ENCODE measurements around the gene DRD1.
"Not testable (repeated sequence)": the region's sequence is repeated elsewhere in the genome, so short reads cannot be mapped to it uniquely, and the experiment has no call there.

DRD1 gene

DNA sequence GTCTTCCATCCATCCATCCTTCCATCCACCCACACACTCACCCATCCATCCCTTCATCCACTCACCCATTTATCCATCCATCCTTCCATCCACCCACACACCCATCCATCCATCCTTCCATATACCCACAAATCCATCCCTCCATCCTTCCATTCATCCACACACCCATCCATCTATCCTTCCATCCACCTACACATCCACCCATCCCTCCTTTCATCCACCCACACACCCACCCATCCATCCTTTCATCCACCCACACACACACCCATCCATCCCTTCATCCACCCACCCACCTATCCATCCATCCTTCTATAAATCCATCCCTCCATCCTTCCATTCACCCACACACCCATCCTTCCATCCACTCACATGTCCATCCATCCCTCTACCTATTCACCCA, 23.6 kb downstream of the DRD1 start:
- DNase-seq: no peak

DNA sequence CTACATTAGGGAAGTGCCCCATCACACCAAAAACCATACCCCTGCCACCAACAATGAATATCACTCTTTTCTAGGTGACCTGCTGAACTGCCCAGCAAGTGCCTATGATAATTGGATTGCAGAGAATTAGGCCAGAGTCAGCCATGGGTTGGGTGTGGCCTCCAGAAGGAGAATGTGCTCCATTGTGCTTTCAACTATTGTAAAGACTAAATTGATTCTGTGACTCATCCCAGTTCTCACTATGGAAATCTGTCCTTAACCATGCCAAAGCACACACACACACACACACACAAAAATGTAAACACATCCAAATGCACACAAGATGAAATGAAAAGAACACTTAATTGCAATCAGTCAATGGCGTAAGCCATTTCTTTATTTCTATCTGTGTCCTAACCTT, 25.7 kb downstream of the DRD1 start:
- DNase-seq: no peak

DNA sequence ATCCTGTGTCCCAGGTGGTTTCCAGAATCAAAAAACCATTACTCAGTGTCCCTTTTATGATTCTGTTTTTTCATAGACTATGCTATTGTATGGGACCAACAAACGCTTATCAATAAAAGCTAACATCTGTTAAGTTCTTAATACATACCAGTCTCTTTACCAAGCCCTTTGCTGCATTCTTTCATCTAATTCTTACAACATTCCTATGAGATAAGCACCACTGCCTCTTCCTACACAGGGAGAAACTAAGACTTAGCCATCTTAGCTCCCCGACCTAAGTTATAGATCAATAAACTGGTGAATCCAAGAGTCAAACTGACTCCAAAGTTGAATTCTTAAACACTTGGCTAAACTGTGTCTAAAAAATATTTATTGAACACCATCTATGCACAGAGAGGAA, 26.6 kb downstream of the DRD1 start:
- DNase-seq: no peak

DNA sequence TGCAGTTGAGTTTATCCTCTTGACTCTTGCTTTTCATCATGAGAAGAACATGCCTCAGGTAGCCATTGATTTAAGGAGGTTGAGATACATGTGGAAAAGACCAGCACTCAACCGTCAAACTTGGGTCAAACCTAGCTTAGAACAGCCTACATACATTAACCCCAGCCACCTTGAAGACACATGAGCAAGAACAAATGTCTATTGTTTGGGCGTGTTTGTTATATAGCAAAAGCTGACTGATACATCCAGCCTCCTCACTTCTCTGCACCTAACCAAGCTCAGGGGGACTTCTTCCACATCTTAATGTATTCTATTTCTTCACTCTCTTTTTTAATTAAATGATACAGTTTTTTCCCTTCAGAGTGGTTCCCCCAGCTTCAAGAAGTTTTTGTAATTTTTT, 28.7 kb downstream of the DRD1 start:
- DNase-seq: no peak

DNA sequence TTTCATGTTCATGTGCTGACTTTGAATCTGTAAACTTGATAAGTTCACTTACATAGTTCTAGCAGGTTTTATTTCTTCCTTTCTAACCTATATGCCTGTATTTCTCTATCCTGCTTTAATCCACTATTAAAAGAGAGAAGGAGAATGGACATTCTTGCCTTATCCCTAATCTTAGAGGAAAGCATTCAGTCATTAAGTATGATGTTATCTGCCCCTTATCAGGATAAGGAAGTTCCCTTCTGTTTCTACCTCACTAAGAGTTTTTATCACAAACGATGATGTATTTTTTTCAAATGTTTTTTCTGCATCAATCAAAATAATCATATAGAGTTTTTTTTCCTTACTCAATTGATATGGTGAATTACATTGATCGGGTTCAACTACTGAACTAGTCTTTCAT, 33.1 kb downstream of the DRD1 start:
- DNase-seq: no peak

DNA sequence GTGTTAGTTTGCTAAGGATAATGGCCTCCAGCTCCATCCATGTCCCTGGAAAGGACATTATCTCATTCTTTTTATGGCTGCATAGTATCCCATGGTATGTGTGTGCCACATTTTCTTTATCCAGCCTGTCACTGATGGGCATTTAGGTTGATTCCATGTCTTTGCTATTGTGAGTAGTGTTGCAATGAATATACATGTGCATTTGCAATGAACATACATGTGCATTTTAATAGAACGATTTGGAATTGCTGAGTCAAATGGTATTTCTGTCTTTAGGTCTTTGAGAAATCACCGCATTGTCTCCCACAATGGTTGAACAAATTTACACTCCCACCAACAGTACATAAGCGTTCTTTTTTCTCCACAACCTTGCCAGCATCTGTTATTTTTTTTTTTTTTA, 37.7 kb downstream of the DRD1 start:
- no peak for DNase-seq

DNA sequence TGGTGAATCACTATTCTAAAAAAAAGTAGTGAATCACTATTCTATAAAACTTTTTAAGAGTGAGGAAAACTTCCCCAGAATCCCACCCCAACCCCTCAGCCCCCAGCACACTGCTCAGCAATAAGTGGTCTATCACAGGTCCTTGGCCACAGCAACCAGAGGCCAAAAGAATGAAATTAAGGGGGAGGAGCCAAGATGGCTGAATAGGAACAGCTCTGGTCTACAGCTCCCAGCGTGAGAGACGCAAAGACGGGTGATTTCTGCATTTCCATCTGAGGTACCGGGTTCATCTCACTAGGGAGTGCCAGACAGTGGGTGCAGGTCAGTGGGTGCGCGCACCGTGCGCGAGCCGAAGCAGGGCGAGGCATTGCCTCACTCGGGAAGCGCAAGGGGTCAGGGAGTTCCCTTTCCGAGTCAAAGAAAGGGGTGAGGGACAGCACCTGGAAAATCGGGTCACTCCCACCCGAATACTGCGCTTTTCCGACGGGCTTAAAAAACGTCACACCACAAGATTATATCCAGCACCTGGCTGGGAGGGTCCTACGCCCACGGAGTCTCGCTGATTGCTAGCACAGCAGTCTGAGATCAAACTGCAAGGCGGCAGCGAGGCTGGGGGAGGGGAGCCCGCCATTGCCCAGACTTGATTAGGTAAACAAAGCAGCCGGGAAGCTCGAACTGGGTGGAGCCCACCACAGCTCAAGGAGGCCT, 46.2 kb downstream of the DRD1 start:
- not testable (repeated sequence) for DNase-seq

DNA sequence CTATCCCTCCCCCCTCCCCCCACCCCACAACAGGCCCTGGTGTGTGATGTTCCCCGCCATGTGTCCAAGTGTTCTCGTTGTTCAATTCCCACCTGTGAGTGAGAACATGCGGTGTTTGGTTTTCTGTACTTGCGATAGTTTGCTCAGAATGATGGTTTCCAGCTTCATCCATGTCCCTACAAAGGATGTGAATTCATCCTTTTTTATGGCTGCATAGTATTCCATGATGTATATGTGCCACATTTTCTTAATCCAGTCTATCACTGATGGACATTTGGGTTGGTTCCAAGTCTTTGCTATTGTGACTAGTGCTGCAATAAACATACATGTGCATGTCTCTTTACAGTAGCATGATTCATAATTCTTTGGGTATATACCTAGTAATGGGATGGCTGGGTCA, 48.6 kb downstream of the DRD1 start:
- not testable (repeated sequence) for DNase-seq

DNA sequence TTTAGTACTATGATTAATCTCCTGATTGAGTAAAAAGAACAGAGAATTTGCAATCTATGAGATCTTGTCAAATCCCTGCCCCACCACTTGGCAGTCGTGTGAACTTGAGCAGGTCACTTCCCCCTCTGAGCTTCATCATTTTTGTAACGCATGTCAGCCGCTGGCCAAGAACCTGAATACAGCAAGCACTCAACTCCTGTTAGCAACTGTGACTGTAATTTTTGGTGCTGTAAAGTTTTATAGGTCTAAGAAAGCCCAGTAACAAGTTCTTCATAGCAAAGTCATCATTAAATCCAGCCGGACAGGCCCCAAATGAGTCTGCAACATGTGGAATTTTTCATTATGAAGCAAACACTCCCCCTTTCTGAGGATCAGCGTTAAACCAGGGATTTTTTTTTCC, 49.4 kb downstream of the DRD1 start:
- no peak for DNase-seq

DNA sequence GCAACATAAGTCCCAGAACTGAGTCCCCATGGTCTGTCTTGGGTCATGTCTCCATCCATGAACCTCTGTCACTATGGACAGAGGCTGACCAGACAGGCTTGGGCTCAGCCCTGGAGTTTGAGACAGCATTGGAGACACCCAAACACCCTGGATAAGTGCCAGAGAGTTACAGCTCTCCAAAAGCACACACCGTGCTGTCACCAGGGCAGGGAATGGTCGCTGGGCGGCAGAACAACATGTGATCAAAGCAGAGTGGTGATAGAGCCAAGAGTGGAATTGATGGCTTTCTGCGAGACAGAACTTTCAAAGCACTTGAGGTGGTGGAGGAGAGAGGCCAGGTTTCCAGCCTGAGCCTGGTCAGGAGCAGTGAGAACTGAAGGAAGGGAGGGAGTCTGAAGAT, 50.1 kb downstream of the DRD1 start:
- no peak for DNase-seq

DNA sequence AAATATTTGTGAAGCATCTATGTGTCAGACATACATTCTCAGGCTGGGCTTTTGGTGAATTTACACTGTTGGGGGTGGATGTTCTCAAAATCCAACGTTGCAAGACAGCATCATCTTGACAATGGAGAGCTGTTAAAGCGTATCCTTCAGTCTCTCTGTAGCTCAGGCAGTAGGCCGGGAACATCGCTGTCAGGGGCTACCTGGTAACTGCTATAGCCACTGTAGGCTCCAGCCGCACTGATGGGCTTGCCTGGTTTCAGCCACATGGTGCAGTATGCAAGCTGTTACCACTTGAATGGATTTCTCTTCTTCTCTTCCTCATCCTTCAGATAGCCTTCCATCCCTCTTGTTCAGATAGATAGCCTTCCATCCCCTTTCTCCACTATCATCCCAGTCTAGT, 51.7 kb downstream of the DRD1 start:
- no peak for DNase-seq

DNA sequence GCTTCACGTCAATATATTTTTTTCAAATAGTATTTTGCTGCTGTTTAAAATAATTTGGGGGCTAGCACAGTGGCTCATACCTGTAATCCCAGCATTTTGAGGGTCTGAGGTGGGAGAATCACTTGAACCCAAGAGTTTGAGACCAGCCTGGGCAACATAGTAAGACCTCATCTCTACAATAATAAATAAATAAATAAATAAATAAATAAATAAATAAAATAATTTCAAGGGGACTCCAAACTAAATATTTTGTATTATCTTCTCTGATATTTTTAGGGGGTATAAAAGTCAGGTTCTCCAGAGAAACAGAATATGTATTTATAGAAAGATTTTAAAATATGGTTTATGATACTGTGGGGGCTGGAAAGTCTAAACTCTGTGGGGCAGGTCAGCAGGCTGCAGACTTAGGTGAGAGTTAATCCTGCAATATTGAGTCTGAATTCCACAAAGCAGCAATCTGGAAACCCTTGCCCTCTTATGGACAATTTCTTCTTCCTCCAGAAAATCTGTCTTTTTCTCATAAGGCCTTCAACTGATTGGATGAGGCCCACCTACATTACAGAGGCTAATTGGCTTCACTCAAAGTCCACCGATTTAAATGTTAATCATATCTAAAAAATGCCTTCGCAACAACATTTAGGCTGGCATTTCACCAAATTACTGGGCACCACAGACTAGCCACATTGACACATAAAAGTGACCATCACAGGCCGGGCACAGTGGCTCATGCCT, 53.5 kb downstream of the DRD1 start:
- no peak for DNase-seq

All from stimulated activated CD4-positive, alpha-beta T cell treated with anti-CD3 and anti-CD28 coated beads, Interleukin-1b, Interleukin-23, amount 100 ng/mL, for 48 hours (primary cell).